Measurements from ENCODE around the gene DLD. TPM values are rescaled to one million over a fixed set of nuclear protein-coding genes. Genes with fewer than 3 reads are reported as not detected.

Gene DLD
- total and polyA plus RNA-seq, 2 experiments from 2014 or later = 38.1 to 76.2 TPM

- TF ChIP-seq CTCF (conservative IDR thresholded peaks at IDR 0.05; ENCODE audit: low read depth in 2 of 2) (no peak), ZNF114 (CRISPR knock-in tag; IDR thresholded peaks at IDR 0.05) (no peak)
These were observed 40.8 kb upstream of the DLD start (continued) for GRCh38 chr7:107850216-107850615.

GRCh38 chr7:107850643-107851042, 40.3 kb upstream of the DLD start:
- no peaks in the 10 kb centered on the region for H3K9me2 ChIP-seq (ENCODE audit: insufficient read depth)
- no peak for DNase-seq (ENCODE audit: low spot score)
- no peaks in the 10 kb centered on the region for H3K27me3 ChIP-seq (ENCODE audit: insufficient read depth)
- H3K36me3 ChIP-seq (ENCODE audit: insufficient read depth) = no peaks in the 10 kb centered on the region
- H3K79me2 ChIP-seq (replicated peaks; ENCODE audit: insufficient read depth) = no peaks in the 10 kb centered on the region
- H4K20me1 ChIP-seq (replicated peaks; ENCODE audit: insufficient read depth) = no peaks in the 10 kb centered on the region
- no peaks in the 10 kb centered on the region for H3F3A ChIP-seq (replicated peaks; ENCODE audit: low read depth)
- ATAC-seq = no peak
- Mint-ChIP-seq H3K4me1 (0 out of 3 replicates have a peak, but pooled peaks cover 2% of the 10 kb centered on the region), H3K27me3 (ENCODE audit: insufficient read depth, low read depth, poor library complexity) (no peaks in the 10 kb centered on the region), H3K27ac (peak overlapping the region; percentile 34; the same call in 1 of the 2 replicates), H3K36me3 (ENCODE audit: low read depth) (peaks cover 7% of the 10 kb centered on the region; the same call in 1 of the 3 replicates), H3K4me3 (no peak overlapping the region), H3K9me3 (peaks cover 12% of the 10 kb centered on the region)
- no peaks in the 10 kb centered on the region for H3K4me1 ChIP-seq (ENCODE audit: insufficient read depth)
- H2AFZ ChIP-seq = no peak overlapping the region
- no peak overlapping the region for H3K4me3 ChIP-seq
- no peak overlapping the region for H3K27ac ChIP-seq (ENCODE audit: low read depth)
- no peak overlapping the region for H3K4me2 ChIP-seq
- TF ChIP-seq ZNF462 (CRISPR knock-in tag; IDR thresholded peaks at IDR 0.05) (no peak), CTCF (conservative IDR thresholded peaks at IDR 0.05; ENCODE audit: low read depth in 2 of 2) (no peak), NANOG (IDR thresholded peaks at IDR 0.05; ENCODE audit: borderline replicate concordance) (no peak), JUNB (IDR thresholded peaks at IDR 0.05; ENCODE audit: unreplicated experiment) (no peak), EZH2 (IDR thresholded peaks at IDR 0.05; ENCODE audit: low read depth, unreplicated experiment) (no peak), STAT1 (IDR thresholded peaks at IDR 0.05; ENCODE audit: unreplicated experiment) (no peak), CREB1 (CRISPR knock-in tag; IDR thresholded peaks at IDR 0.05; ENCODE audit: low read depth) (no peak), POLR2AphosphoS5 (IDR thresholded peaks at IDR 0.05; ENCODE audit: low read depth) (no peak), ETS1 (IDR thresholded peaks at IDR 0.05) (no peak), ZNF331 (CRISPR knock-in tag; IDR thresholded peaks at IDR 0.05; ENCODE audit: low read depth) (no peak)

Data from GM23338 (cell line).